GM19467 (cell line): ENCODE results near the gene LRMDA.
A peak's percentile ranks its signal among the peaks of the same experiment; 100 is the strongest.

Experiments
- ATAC-seq: cut with Tn5 transposase; IDR thresholded peaks from one replicate; pipeline ENCODE4 v1.9.1; 2021; ENCODE audit warnings: mild to moderate bottlenecking, moderate library complexity; ENCODE audit not compliant: unreplicated experiment

Gene LRMDA

DNA sequence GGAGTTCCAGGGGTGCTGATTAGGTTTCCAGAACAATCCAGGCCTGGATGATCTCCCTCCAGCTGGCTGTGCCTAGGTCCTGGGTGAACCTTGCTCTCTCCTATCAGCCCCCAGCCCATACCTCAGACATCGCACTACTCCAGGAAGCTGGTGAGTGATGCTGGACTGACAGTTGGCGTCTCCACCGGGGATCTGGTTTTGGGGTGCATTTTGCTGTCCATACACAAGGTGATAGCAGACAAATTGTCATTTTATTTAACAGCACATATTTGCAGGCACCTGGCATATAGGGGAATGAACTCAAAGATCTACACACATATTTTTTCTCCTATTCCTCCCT is 601.2 kb downstream of the LRMDA start:
- no peak for ATAC-seq

DNA sequence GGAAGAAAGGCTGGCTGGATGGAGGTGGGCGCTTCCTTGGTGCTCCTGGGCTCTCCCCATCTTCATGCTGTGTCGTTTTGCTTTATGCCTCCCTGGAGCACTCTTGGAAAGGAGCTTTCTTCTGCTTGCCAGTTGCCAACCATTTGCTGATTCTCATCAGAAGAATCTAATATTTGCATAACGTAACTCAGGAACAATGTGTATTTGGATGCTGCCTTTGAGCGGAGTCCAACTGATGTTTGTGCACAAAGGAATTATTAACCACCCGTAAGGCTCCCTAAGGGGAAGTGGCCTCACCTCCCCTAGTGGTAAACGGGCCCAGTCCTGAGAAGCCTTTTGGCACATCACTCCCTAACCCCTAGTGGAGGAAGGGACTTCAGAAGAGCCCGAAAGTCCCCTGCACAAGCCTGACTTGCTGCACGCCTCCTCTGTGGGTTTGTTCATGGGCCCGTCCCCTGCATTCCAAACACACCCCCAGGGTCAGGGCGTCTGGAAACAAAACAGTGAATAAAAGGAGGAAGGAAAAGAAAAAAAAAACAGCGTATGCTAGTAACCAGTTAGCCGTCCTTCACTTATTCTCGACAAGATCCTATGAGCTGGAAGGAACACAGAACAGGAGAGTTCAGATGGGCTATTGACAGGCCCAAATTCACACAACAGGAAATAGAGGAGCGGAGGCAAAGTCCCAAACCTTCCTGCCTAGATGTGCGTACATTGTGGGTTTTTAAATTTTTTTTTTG is 602.2 kb downstream of the LRMDA start:
- no peak for ATAC-seq

DNA sequence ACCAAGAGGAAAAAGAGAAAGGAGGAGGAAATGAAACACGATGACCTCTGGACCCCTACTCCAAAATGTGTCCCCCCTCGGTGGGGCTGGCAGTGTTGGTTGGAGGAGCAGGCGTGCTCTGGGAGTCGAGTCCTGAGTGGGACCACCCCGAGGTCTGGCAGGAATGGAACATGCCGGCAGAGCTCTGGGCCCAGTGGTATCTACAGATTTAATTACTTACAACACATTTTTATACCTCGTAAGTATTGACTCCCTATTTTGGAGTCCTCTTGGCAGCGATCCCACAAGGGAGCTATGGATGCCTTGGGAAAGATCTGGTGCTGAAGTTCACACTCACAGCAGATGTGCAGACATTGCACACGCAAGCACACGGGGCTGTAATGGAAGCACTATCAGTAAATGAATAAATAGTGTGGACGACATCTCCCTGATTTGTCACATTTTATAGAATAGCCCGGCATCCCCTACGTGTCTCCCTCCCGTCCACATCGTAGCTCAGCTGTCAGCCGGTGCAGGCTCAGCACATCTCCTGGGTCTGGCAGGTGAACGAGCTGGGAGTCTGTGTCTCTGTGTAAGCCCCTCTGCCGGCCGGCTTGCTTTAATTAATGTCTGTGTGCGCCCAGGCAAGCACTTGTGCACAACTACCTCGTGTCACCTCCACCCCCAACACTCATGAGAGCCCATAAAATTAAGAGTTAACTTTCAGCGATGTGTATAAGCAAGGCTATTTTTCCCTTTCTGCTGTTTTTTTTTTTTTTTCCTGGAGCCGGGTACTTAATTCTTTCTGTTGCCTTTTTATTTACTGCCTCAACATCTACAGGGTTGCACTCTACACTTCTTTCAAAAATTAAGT is 603.2 kb downstream of the LRMDA start:
- ATAC-seq: no peak

DNA sequence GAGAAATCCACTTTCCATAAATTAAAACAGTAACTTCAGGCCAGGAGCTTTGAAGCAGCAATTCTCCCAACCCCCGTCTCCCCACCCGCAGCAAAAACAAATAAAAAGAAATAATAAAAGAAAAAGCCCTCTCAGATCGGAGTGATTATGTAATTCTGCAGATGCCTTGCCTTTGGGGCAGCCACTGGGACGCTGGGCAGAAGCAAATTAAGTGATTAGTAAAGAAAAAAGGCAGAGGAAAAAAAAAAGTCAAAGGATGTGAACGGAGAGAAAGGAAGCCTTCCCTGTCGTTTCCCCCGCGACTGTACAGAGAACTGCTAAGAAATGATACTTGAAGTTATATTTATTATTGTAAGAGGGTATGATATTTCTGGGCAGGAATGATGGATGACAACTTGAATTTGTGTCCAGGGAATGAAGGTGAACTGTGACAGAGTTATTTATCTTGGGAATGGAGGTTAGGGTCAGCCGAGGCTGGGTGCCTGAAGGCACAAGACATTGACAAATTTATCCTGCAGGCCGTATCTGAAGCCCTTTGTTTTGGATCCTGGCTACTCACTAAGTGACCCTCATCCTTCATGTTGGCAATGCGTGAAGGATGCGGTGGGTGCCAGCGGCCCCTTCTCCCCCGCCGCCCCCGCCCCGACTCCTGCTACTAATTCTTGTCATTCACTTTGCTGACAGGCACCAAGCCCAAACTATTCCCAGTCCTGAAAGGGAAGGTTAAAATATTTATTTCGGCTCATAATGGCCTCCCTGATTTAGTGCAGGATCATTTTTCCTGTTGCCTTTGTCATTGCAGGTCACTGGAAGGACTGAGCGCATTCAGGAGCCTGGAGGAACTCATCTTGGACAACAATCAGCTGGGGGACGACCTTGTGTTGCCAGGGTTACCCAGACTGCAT is 604.0 kb downstream of the LRMDA start:
- ATAC-seq: no peak

DNA sequence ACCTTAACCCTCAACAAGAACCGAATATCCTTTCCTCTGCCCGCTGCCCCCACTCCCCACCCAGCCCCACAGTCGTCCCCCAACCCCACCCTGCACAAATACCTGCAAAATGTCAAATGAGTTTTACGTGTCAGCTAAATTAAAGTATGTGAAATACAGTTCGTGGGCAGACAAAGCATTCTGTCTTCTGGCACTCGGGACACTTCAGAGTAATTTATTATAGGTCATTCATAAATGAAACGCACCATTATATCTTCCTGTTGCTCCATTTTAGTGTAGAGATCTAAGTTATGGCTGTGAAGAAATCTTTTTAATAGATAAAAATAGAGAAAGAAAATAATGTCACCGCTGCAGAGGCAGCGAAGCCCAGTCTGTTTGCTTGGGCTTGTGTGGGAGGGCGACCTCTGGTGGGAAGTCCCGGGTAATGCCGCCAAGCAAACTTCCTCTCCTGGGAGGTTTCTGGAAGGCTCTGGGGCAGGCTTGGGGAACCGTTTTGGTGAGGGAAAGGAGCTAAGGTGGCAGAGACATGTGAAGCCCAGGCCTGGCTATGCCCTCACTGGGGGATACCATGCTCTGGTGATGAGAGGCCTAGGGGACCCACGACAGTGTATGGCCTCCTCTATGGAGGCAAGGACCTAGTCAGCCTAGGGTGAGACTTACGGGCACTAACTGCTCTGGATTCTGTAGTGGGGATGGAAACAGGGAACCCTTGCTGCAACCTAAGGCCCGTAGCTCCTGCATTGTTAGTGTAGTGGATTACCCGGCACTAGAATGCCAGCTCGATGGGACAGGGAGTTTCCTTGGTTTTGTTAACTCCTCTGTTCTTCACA is 604.9 kb downstream of the LRMDA start:
- ATAC-seq: peak; percentile 67

DNA sequence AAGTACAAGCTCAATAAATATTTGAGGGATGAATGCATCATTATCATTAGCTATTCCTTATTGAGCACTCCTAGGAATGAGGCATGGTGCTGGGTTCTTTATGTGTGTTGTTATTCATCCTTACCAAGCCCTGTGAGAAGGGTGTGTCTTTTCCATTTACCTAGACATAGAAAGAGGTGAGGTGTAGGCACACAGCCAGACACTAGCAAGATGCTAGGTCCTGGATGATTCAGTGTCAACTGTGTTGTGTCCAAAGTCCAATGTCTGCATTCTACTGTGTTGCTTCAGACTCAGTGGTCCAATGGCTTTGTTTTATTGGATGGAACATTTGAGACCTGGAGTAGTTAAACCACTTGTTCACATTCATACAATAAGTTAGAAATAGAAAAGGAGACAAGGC is 605.5 kb downstream of the LRMDA start:
- no peak for ATAC-seq

DNA sequence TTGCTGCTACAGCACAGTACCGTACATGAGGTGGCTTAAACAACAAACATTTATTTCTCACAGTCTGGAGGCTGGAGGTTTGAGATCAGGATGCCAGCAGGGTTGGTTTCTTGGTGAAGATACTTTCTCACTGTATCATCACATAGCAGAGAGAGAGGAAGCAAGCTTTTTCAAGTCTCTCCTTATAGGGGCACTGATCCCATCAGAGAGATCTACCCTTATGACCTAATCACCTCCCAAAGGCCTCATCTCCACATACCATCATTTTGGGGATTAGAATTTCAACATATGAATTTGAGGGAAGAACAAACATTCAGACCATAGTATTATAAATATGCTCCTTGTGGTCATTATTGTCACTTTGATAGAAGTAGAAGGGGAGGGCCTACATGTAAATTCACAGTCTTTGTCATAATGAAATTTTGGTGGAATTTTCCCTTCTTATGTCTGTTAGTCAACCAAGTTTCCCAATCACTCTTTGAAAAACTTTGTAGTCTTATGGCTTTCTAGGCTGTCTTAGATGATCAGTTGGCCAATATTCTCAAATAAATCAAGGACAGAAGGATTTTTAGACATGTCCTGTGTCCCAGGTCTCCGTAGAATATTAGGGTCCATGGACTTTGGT is 606.2 kb downstream of the LRMDA start:
- no peak for ATAC-seq

DNA sequence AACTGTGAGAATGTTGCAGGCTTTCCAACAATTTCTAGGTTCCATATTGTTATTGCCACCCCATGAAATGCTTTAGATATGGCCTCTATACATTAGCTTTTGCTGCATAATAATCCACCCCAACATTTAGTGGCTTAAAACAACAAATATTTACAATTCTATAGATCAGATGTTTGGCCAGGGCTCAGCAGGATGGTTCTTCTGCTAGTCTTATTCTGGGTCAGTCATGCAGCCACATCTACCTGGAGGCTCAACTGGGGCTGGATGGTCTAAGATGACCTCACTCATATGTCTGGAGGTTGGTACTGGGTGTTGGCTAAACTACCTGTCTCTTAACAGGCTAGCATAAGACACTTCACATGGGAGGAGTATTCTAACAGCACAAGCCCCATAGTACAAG is 607.3 kb downstream of the LRMDA start:
- no peak for ATAC-seq

DNA sequence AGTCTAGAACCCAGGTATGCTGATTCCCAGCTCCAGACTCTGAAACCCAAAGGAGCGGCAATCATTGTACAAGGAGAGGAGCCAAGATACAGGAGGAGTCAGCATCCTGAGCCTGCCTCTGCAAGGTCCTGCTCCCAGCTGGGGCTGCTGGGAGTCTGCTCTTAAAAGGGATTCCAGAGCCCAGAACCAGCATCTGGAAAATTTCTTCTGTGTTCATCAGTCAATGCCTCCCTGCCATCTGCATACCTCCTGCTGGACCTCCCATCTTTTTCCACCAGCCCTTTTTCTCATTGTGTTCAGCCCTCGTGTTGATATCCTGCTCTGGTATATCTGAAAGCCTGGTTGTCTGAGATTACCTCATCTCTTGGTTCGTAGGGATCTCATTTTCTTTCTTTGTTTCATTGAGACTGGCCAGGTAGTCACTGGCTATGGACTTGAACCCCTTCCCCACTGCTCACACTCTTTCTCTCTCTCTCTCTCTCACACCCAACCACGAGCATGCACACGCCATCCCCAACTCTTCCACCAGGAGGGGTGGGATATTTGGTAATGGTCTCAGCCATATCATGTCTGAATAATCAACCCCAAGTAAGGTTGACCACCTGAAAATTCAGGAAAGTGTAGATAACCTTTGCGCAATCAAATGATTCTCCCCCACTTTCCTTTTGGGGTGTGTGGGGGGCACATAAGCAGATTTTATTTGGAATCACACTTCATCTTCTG is 608.8 kb downstream of the LRMDA start:
- ATAC-seq: no peak

DNA sequence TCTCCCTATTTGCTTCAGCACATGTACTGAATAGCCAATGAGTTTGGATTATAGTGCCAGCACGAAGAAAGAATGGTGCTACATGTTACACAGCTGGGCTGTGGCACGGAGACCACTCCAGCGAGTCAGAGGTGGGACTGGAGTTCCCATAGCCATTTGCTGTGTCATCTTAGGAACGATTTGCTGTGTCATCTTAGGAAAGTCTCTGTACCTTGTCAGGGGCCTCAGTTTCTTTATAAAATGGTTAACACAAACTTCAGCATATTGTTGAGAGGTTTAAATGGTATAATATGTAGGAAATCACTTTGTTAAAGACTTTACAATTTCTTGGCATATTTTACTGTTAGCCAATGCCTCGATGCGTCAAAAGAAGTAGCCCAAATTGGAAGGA is 609.4 kb downstream of the LRMDA start:
- ATAC-seq: no peak

DNA sequence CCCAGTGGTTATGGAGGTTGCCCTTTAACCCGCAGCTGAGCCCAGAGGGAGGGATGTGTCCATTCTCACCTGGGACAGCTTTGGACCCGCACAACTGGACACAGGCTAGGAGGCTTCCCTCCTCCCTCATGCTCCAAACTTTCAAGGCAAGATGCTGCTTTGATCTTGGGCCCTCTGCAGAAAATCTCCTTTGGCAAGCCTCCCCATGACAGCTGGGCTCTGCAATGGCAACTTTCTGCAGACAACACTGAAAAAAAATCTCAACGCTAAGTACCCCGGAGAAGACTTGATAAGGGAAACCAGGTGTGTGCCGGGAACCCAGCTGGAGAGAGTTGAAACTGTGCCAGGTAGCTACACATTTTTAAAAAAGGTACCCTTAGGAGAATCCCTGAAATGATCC is 610.1 kb downstream of the LRMDA start:
- ATAC-seq: no peak

DNA sequence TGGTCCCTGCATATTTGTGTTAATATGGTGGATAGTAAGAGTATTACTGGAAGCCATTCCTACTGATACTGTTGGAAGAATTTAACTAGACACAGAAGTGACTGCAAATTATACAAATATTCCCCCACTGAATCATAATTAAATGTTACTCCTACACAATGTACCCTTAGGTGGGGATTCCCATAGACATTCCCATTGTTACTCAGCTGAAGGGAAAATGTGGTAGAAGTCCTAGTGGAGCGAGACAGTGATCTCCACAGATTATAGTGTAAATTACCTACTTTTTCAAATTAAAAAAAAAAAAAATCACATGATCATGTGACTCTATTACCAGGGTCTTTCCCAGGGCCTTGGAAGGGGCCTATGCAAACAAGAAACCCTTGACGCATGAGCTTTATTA is 611.8 kb downstream of the LRMDA start:
- no peak for ATAC-seq

DNA sequence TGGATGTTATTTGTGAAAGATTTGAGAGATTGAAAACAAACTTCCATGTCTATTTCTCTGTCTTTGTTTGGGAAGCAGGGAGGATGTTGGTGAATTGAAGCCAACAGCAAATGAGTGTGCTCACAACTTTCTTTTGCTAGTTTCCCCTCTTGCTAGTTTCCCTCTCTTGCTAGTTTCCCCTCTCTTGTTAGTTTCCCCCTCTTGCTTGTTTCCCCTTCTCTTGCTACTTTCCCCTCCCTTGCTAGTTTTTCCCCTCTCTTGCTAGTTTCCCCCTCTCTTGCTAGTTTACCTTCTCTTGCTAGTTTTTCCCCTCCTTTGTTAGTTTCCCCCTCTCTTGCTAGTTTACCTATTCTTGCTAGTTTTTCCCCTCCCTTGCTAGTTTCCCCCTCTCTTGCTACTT is 613.3 kb downstream of the LRMDA start:
- ATAC-seq: no peak

DNA sequence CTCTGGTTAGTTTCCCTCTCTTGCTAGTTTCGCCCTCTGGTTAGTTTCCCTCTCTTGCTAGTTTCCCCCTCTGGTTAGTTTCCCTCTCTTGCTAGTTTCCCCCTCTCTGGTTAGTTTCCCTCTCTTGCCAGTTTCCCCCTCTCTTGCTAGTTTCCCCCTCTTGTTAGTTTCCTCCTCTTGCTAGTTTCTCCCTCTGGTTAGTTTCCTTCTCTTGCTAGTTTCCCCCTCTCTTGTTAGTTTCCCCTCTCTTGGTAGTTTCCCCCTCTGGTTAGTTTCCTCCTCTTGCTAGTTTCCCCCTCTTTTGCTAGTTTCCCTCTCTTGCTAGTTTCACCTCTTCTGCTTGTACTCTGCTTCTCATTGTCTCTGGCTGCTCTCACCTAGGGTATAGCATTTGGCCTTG is 613.8 kb downstream of the LRMDA start:
- no peak for ATAC-seq

DNA sequence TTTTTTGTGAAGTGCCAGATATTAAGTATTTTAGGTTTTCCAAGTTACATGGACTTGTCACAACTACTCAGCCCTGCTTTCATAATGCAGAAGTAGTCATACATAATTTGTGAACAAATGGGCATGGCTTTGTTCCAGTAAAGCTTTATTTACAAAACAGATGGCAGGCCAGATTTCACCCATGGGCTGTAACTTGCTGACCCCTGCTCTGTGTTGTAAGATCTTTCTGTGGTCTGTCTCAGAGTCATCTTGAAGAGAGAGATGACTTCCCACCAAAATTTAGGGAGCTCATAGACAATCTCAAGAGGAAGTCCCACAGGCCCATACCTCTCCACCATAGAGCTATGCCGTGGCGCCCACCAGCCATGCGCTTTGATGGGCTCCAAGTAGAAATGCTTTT is 616.1 kb downstream of the LRMDA start:
- no peak for ATAC-seq

DNA sequence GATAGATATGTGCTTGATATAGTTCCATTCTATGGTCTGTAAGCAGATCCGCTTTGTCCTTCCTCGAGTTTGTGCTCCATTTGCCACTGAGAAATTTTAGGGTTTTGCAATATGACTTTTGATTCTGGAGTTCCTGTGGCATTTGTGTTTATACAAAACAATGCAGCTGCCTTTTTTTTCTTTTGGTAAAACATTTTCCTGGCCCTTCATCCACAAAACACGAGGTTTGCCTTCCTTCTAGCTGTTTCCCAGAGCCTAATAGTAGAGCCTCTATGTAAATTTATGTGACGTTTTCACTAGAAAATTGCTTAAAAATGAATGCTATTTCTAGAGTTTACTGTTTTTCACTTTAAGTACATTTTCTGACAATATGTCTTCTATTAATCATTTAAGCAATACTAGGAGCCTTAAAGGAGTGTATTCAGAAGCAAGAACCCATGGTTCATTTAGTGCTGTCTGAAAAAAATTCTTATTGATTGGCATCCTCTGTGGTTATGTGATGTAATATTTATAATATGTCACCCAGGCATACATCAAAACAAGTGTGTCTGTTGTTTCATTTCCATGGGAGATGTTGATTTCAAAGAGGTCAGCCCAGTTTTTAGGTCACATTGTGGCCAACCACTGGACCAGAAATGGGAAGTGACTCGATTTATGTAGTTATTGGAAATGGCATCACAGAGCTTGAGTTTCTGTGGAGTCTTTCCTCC is 618.3 kb downstream of the LRMDA start:
- no peak for ATAC-seq

DNA sequence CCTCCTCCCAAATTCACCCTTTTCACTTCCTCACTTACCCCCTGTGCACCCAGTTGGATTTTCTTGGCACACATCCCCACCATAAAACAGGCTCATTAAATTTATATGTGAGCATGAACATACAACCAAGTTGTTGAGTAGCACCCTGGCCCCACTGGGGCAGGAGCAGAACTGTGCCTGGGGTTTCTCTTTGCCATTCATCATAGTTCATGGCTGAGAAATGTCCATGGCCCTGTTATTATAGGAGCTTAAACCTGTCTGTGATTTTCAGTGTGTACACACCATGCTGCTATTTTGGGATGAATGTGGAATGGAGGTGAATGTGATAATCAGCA is 618.8 kb downstream of the LRMDA start:
- no peak for ATAC-seq

DNA sequence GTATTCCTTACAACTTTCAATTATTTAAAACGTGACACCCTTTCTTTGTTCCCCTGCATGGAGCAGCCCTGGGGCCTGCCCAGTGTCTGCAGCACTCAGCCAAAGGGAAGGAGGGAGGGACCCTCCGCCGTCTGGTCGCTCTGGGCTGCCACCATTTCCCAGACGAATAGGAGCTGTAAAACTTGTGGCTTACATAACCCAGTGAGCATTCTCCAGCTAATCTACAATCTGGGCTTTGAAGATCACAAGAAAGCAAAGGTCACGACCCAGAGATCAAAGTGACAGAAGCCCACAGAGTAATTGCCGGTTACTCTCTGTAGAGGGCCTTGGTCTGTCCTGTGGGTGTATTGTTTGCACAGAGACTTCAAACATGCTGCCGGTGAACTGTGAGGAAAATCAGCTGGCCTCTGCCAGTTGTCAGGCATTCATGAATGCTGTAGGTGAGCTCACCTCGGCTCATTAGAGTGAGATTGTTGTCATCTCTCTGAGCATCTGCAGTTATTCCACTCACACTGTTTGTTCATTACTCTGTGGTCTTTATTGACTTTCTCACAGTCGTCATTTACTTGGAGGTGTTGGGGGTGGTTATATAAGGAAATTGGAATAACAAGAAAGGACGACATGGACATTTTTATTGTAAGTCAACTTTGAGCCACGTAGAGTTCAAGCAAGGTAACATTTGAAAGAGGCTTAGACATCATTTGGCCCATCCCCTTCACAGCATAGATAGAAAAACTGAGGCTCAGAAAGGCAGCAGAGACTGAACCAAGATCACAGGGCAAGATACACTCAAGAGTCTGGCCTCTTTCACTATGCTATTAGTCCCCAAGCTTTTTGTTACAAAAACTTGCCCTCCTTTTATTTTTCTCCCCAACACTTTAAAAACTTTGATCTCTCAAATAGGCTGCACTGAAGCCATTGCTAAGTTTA is 619.8 kb downstream of the LRMDA start:
- ATAC-seq: no peak
